Smooth muscle cell (in vitro differentiated cells): ENCODE results near the gene KBTBD13. TPM values are rescaled to one million over a fixed set of nuclear protein-coding genes. Genes with fewer than 3 reads are reported as not detected.

Source experiments
- DNase-seq: peaks from one replicate; lab custom pipeline; 2025; ENCODE audit not compliant: unreplicated experiment; lab: John Stamatoyannopoulos, UW
- H2AFZ ChIP-seq: fragments of 200-600 bp; sonication (generic); 2 replicates; pipeline ENCODE4 v1.6.0; 2016; ENCODE audit warnings: antibody characterized with exemption, low read depth, mild to moderate bottlenecking
- H3F3A ChIP-seq: fragments of 200-600 bp; sonication (generic); 2 replicates; pipeline ENCODE4 v1.6.0; 2017; ENCODE audit warnings: antibody characterized with exemption, low read depth
- H3K27ac ChIP-seq: fragments of 200-600 bp; sonication (generic); 2 replicates; pipeline ENCODE4 v1.5.1; 2016; ENCODE audit warnings: low read depth, mild to moderate bottlenecking
- H3K27me3 ChIP-seq: fragments of 200-600 bp; sonication (generic); 2 replicates; pipeline ENCODE4 v1.6.1; 2016; ENCODE audit warnings: low read depth, mild to moderate bottlenecking
- H3K36me3 ChIP-seq: fragments of 200-600 bp; sonication (generic); 2 replicates; pipeline ENCODE4 v1.5.1; 2016; ENCODE audit warnings: low read depth
- H3K4me1 ChIP-seq: fragments of 200-600 bp; sonication (generic); 2 replicates; pipeline ENCODE4 v1.5.1; 2016; ENCODE audit warnings: low read depth
- H3K4me2 ChIP-seq: fragments of 200-600 bp; sonication (generic); 2 replicates; pipeline ENCODE4 v1.6.0; 2016; ENCODE audit warnings: mild to moderate bottlenecking
- H3K4me3 ChIP-seq: fragments of 200-600 bp; sonication (generic); 2 replicates; pipeline ENCODE4 v1.5.1; 2016; ENCODE audit warnings: mild to moderate bottlenecking
- H3K79me2 ChIP-seq: fragments of 200-600 bp; sonication (generic); 2 replicates; pipeline ENCODE4 v1.6.0; 2016; ENCODE audit warnings: low read depth, mild to moderate bottlenecking
- H3K9ac ChIP-seq: fragments of 200-600 bp; sonication (generic); 2 replicates; pipeline ENCODE4 v1.6.0; 2016; ENCODE audit warnings: low read depth
- H3K9me3 ChIP-seq: fragments of 200-600 bp; sonication (generic); replicated peaks from 2 replicates; pipeline ENCODE4 v1.5.1; 2016; ENCODE audit warnings: low read depth
- H4K20me1 ChIP-seq: fragments of 200-600 bp; sonication (generic); 2 replicates; pipeline ENCODE4 v1.6.0; 2016; ENCODE audit warnings: low read depth
- CTCF ChIP-seq: fragments of 200-600 bp; sonication (generic); IDR thresholded peaks from 2 replicates; pipeline ENCODE4 v1.5.1; 2017; ENCODE audit warnings: borderline replicate concordance, mild to moderate bottlenecking, antibody characterized with exemption; ENCODE audit not compliant: insufficient read depth, poor library complexity, severe bottlenecking
- WGBS: methylation state at CpG from one replicate; pipeline ENCODE4 v1.1.7; 2016; ENCODE audit warnings: low lambda C conversion rate; 5-methylcytosine and 5-hydroxymethylcytosine counted together
- polyA plus RNA-seq: library from polyadenylated mRNA; unstranded; fragments of >200 nt; fragmentation: Nextera tagmentation; extraction: Ambion mirVana; gene quantifications from 2 replicates; pipeline ENCODE4 v1.2.1, GENCODE V29; 2016
- total RNA-seq: library from RNA; depleted of rRNA; stranded (reverse); fragments of >200 nt; gene quantifications from 2 replicates; pipeline ENCODE4 v1.2.3, GENCODE V29; 2014

The KBTBD13 gene
- total and polyA plus RNA-seq, 2 experiments from 2014 or later, result 0.11 TPM; not detected in 1

DNA sequence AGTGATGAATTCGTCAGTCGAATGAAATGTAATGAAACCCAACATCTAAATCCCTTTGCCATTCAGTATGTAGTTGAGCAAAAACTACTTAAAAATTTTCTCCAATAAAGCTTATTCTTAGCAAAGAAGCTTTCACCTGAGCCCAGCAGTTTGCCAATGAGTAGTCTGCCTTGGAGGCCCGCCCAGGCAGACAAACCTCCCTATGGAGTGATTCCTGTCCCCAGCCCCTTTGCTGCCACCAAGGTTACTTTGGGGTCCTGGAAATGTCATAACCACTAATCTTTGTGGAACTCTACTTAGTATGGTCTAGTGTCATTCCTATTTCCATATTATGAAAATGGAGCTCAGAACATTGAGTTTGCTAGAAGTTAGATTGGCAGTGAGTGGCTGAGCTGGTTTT, 26.4 kb downstream of the KBTBD13 start:
- Histone ChIP-seq H3K4me2 (no peak overlapping the region), H4K20me1 (no peaks in the 10 kb centered on the region), H3F3A (no peaks in the 10 kb centered on the region), H3K27me3 (no peaks in the 10 kb centered on the region), H3K9me3 (no peaks in the 10 kb centered on the region), H3K4me3 (no peak overlapping the region), H3K79me2 (no peaks in the 10 kb centered on the region), H3K9ac (no peak overlapping the region), H3K27ac (no peak overlapping the region), H3K36me3 (peaks cover 4% of the 10 kb centered on the region), H3K4me1 (no peaks in the 10 kb centered on the region), H2AFZ (no peak overlapping the region)
- 98% methylated on average over 3 of the region's 3 CpGs for WGBS
- TF ChIP-seq CTCF, result no peak
- DNase-seq, result no peak

- H2AFZ ChIP-seq, result no peak overlapping the region
- no peaks in the 10 kb centered on the region for H3K4me1 ChIP-seq
- no peak for DNase-seq
- H3K27ac ChIP-seq, result no peak overlapping the region
- no peak overlapping the region for H3K4me2 ChIP-seq
- no peaks in the 10 kb centered on the region for H3K9me3 ChIP-seq
- H3K4me3 ChIP-seq, result no peak overlapping the region
- no peak overlapping the region for H3K9ac ChIP-seq
- TF ChIP-seq CTCF, result no peak
- no peaks in the 10 kb centered on the region for H3K36me3 ChIP-seq
- H3K79me2 ChIP-seq, result no peaks in the 10 kb centered on the region
- no peaks in the 10 kb centered on the region for H4K20me1 ChIP-seq
- H3K27me3 ChIP-seq, result no peaks in the 10 kb centered on the region
- WGBS, result 94% methylated on average over 5 of the region's 5 CpGs
- H3F3A ChIP-seq, result no peaks in the 10 kb centered on the region
These were observed 28.5 kb downstream of the KBTBD13 start for GRCh38 chr15:65105038-65105437.

DNA sequence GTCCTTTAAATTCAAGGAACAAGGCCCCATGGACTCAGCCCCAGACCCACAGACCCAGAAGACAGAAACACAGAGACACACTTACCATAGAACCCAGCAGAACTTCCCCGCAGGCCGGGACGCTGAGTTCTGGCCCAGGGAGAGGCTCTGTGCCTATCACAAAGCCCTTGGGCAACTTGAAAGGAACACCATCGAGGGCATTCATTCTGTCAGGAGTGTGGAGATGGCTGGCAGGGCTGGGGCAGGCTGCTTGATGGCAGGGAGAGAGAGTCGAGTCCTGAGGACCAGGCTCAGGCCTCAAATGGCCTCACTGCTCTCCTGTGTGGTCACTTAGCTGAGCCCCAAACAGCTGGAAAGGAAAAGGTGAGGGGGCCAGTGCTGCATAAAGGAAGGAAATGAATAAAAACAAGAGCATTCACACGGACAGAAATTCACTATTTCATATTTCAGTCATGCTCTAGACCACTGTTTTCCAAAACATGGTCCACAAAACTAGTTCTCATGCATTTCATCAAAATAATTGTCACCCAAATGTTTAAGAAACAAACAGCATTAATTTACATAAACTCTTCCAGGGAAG, 29.6 kb downstream of the KBTBD13 start:
- H3K79me2 ChIP-seq, result no peaks in the 10 kb centered on the region
- H3F3A ChIP-seq, result no peaks in the 10 kb centered on the region
- 94% methylated on average over 6 of the region's 6 CpGs for WGBS
- H3K4me3 ChIP-seq, result no peak overlapping the region
- H4K20me1 ChIP-seq, result no peaks in the 10 kb centered on the region
- no peaks in the 10 kb centered on the region for H3K27me3 ChIP-seq
- no peaks in the 10 kb centered on the region for H3K4me1 ChIP-seq
- H3K9ac ChIP-seq, result no peak overlapping the region
- H3K9me3 ChIP-seq, result no peaks in the 10 kb centered on the region
- TF ChIP-seq CTCF, result no peak
- no peak overlapping the region for H2AFZ ChIP-seq
- no peaks in the 10 kb centered on the region for H3K36me3 ChIP-seq
- H3K4me2 ChIP-seq, result no peak overlapping the region
- DNase-seq, result no peak
- H3K27ac ChIP-seq, result no peak overlapping the region

DNA sequence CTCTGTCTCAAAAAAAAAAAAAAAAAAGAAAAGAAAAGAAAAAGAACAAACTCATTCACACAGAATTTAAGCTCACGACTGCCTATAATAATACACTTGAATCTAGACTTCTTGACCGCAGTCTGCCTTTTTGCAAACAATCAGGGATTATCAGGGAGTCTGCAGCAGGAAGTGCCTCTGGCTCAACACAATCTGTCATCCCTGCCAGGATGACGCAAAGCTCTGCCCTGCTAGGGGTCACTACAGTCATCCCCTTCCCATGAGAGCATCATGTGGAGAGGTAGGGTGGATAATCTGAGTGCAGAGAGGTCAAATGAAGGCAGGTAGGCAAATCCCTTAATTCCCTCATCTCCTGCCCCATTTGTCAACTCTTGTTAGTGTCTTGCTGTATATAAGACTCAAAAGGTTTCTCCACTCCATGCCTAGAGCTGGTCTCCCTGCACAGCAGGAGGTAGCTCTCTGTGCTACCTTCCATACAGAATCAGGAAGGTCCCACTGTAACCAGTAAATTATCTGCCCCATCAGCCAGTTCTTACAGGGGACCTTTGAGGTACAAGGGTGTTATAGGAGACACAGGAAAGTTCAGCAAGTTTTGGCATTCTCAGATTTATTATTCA, 34.2 kb downstream of the KBTBD13 start:
- no peak overlapping the region for H2AFZ ChIP-seq
- WGBS, result 28% methylated on average over 3 of the region's 3 CpGs
- DNase-seq, result no peak
- H3K4me2 ChIP-seq, result no peak overlapping the region
- H3K36me3 ChIP-seq, result peaks cover 14% of the 10 kb centered on the region
- H3K79me2 ChIP-seq, result no peaks in the 10 kb centered on the region
- no peaks in the 10 kb centered on the region for H3K4me1 ChIP-seq
- peaks cover 10% of the 10 kb centered on the region for H3F3A ChIP-seq
- no peaks in the 10 kb centered on the region for H3K9me3 ChIP-seq
- no peak overlapping the region for H3K9ac ChIP-seq
- H3K4me3 ChIP-seq, result no peak overlapping the region
- H3K27ac ChIP-seq, result peak overlapping the region; percentile 41
- H4K20me1 ChIP-seq, result peaks cover 5% of the 10 kb centered on the region
- no peaks in the 10 kb centered on the region for H3K27me3 ChIP-seq
- TF ChIP-seq CTCF, result no peak
